ENCODE results near the gene PRR23E. TPM values are rescaled to one million over a fixed set of nuclear protein-coding genes. Genes with fewer than 3 reads are reported as not detected.

Gene PRR23E
- total RNA-seq, 1 donor from 2014 or later: not detected

GRCh38 chr3:127165694-127166485, 27.0 kb upstream of the PRR23E start:
- Histone ChIP-seq H3K27ac (no peak overlapping the region), H3K4me1 (no peaks in the 10 kb centered on the region), H3K27me3 (ENCODE audit: low read depth) (peaks cover 7% of the 10 kb centered on the region), H3K4me3 (no peak overlapping the region), H3K36me3 (no peaks in the 10 kb centered on the region), H3K9me3 (no peaks in the 10 kb centered on the region)
- intact Hi-C loops (cut with DNase I): no loop called here
- DNase-seq (no peak), ATAC-seq (no peak)
- TF ChIP-seq CTCF (IDR thresholded peaks at IDR 0.05): no peak

- no peak for ATAC-seq
- no peak for DNase-seq
- no peaks in the 10 kb centered on the region for H3K9me3 ChIP-seq
- no peaks in the 10 kb centered on the region for H3K36me3 ChIP-seq
- TF ChIP-seq CTCF (IDR thresholded peaks at IDR 0.05): no peak
- H3K27me3 ChIP-seq (ENCODE audit: low read depth): peaks cover 8% of the 10 kb centered on the region
- H3K4me1 ChIP-seq: no peaks in the 10 kb centered on the region
- no peak overlapping the region for H3K4me3 ChIP-seq
- H3K27ac ChIP-seq: no peak overlapping the region
- intact Hi-C loops (cut with DNase I): no loop called here
Measured at GRCh38 chr3:127166501-127167065, 26.3 kb upstream of the PRR23E start.

GRCh38 chr3:127167315-127168043, 25.5 kb upstream of the PRR23E start:
- ATAC-seq: no peak
- no peak for TF ChIP-seq CTCF (IDR thresholded peaks at IDR 0.05)
- Histone ChIP-seq H3K4me3 (no peak overlapping the region), H3K36me3 (no peaks in the 10 kb centered on the region), H3K27ac (no peak overlapping the region), H3K4me1 (no peaks in the 10 kb centered on the region), H3K9me3 (no peaks in the 10 kb centered on the region), H3K27me3 (ENCODE audit: low read depth) (peaks cover 8% of the 10 kb centered on the region)
- intact Hi-C loops (cut with DNase I): no loop called here
- DNase-seq: no peak

- no peak for DNase-seq
- no peak for TF ChIP-seq CTCF (IDR thresholded peaks at IDR 0.05)
- Histone ChIP-seq H3K27ac (no peak overlapping the region), H3K27me3 (ENCODE audit: low read depth) (peaks cover 5% of the 10 kb centered on the region), H3K9me3 (no peaks in the 10 kb centered on the region), H3K4me3 (no peak overlapping the region), H3K36me3 (no peaks in the 10 kb centered on the region), H3K4me1 (no peaks in the 10 kb centered on the region)
- intact Hi-C loops (cut with DNase I): no loop called here
- no peak for ATAC-seq
Measured at GRCh38 chr3:127168271-127168670, 24.7 kb upstream of the PRR23E start.

GRCh38 chr3:127170814-127171213, 22.1 kb upstream of the PRR23E start:
- no peak for ATAC-seq
- Histone ChIP-seq H3K36me3 (no peaks in the 10 kb centered on the region), H3K4me1 (no peaks in the 10 kb centered on the region), H3K9me3 (no peaks in the 10 kb centered on the region), H3K27ac (no peak overlapping the region), H3K27me3 (ENCODE audit: low read depth) (peaks cover 8% of the 10 kb centered on the region), H3K4me3 (no peak overlapping the region)
- intact Hi-C loops (cut with DNase I): no loop called here
- TF ChIP-seq CTCF (IDR thresholded peaks at IDR 0.05): no peak
- no peak for DNase-seq

Measured in lower lobe of right lung (tissue), 2 donors.